Measurements from ENCODE around the gene SEMG1.

- TF ChIP-seq CTCF (IDR thresholded peaks at IDR 0.05) (no peak), POLR2AphosphoS5 (IDR thresholded peaks at IDR 0.05) (no peak), EP300 (IDR thresholded peaks at IDR 0.05) (no peak)
Observed at GRCh38 chr20:45174434-45175364, 32.1 kb upstream of the SEMG1 start, which contains the start of gene PI3.
